Stomach (tissue), 4 donors: ENCODE results near the gene ABTB2.

ENCODE experiments used
- CTCF ChIP-seq, 7 experiments: fragments of 450-650 bp in 4 of 7; fragments of 200-600 bp in 3 of 7; sonication (generic) in 3 of 7; IDR thresholded peaks; one replicate each; pipeline ENCODE4 v1.5.1; 2016 to 2019; ENCODE audit warnings: antibody characterized with exemption in 7 of 7, control low read depth in 2 of 7, mild to moderate bottlenecking in 1 of 7
- EP300 ChIP-seq: sonication (generic); formaldehyde crosslinking; IDR thresholded peaks from one replicate; pipeline ENCODE4 v1.6.1; 2017; ENCODE audit warnings: antibody characterized with exemption
- POLR2A ChIP-seq, 4 donors: fragments of 450-650 bp; IDR thresholded peaks; one replicate each; pipeline ENCODE4 v1.6.1; 2016; ENCODE audit warnings: antibody characterized with exemption in 4 of 4, control low read depth in 2 of 4, mild to moderate bottlenecking in 1 of 4, moderate library complexity in 1 of 4
- POLR2AphosphoS5 ChIP-seq, 3 donors: sonication (generic); formaldehyde crosslinking; IDR thresholded peaks; one replicate each; pipeline ENCODE4 v1.6.1; 2016; ENCODE audit warnings: antibody characterized with exemption in 3 of 3

GRCh38 chr11:34308049-34308912 lies 49.5 kb downstream of the ABTB2 start:
- TF ChIP-seq CTCF (IDR thresholded peaks at IDR 0.05), result no peak
- TF ChIP-seq POLR2AphosphoS5 (IDR thresholded peaks at IDR 0.05), result no peak
- TF ChIP-seq POLR2A (IDR thresholded peaks at IDR 0.05), result no peak
- TF ChIP-seq EP300, result no peak
